Keratinocyte (primary cell): ENCODE data around the gene MRPL33. TPM values are rescaled to one million over a fixed set of nuclear protein-coding genes. Genes with fewer than 3 reads are reported as not detected.

Experiments used
- DNase-seq: peaks from one replicate; pipeline ENCODE4 v3.0.0-alpha.2; 2011; ENCODE audit warnings: low read depth, missing footprints, low spot score
- FAIRE-seq: peaks from 2 replicates; lab custom pipeline; 2011; peaks lifted over from hg19 to GRCh38; lab: Jason Lieb, UNC
- H2AFZ ChIP-seq: 2 replicates; pipeline ENCODE4 v1.6.0; 2012; ENCODE audit warnings: low read length, control low read depth, inconsistent platforms; ENCODE audit not compliant: control insufficient read depth
- H3K27ac ChIP-seq: 2 replicates; pipeline ENCODE4 v1.5.1; 2011; ENCODE audit warnings: low read length; ENCODE audit not compliant: control insufficient read depth, insufficient read depth
- H3K27me3 ChIP-seq: 3 replicates; pipeline ENCODE4 v1.6.0; 2011; ENCODE audit warnings: low read length; ENCODE audit not compliant: control insufficient read depth, insufficient read depth; ENCODE audit errors: extremely low read depth
- H3K36me3 ChIP-seq, 2 experiments: 2 replicates in 1 of 2; 3 replicates in 1 of 2; pipeline ENCODE4 v1.5.1; 2011; ENCODE audit warnings: low read length in 2 of 2, mild to moderate bottlenecking in 1 of 2; ENCODE audit not compliant: control insufficient read depth in 2 of 2, insufficient read depth in 2 of 2; ENCODE audit errors: extremely low read depth in 1 of 2
- H3K4me1 ChIP-seq: 3 replicates; pipeline ENCODE4 v1.5.1; 2011; ENCODE audit warnings: low read length; ENCODE audit not compliant: control insufficient read depth, insufficient read depth; ENCODE audit errors: extremely low read depth
- H3K4me2 ChIP-seq: 3 replicates; pipeline ENCODE4 v1.6.0; 2011; ENCODE audit warnings: low read depth, low read length; ENCODE audit not compliant: control insufficient read depth, insufficient read depth; ENCODE audit errors: extremely low read depth
- H3K4me3 ChIP-seq, 3 experiments: fragments of 200-600 bp in 1 of 3; sonication (generic) in 1 of 3; 2 replicates in 2 of 3; 3 replicates in 1 of 3; pipeline ENCODE4 v1.5.1; 2011 to 2016; ENCODE audit warnings: low read length in 3 of 3, mild to moderate bottlenecking in 3 of 3, control low read depth in 2 of 3, inconsistent platforms in 1 of 3, low read depth in 1 of 3, mixed read lengths in 1 of 3, mixed run types in 1 of 3, moderate library complexity in 1 of 3; ENCODE audit not compliant: control insufficient read depth in 2 of 3, insufficient read depth in 2 of 3; ENCODE audit errors: extremely low read depth in 1 of 3
- H3K79me2 ChIP-seq: 2 replicates; pipeline ENCODE4 v1.6.0; 2012; ENCODE audit warnings: low read length; ENCODE audit not compliant: control insufficient read depth, insufficient read depth
- H3K9ac ChIP-seq: 3 replicates; pipeline ENCODE4 v1.6.0; 2011; ENCODE audit warnings: low read length; ENCODE audit not compliant: control insufficient read depth, insufficient read depth; ENCODE audit errors: extremely low read depth
- H3K9me1 ChIP-seq: 3 replicates; pipeline ENCODE4 v1.6.0; 2011; ENCODE audit warnings: low read length; ENCODE audit not compliant: control insufficient read depth, insufficient read depth; ENCODE audit errors: extremely low read depth
- H3K9me3 ChIP-seq: 2 replicates; pipeline ENCODE4 v1.5.1; 2012; ENCODE audit warnings: low read depth, low read length; ENCODE audit not compliant: control insufficient read depth
- H4K20me1 ChIP-seq: 3 replicates; pipeline ENCODE4 v1.6.0; 2011; ENCODE audit warnings: low read length; ENCODE audit not compliant: control insufficient read depth, insufficient read depth; ENCODE audit errors: extremely low read depth
- EZH2 ChIP-seq: IDR thresholded peaks from one replicate; pipeline ENCODE4 v1.6.1; 2012; ENCODE audit warnings: inconsistent platforms, mild to moderate bottlenecking, low read length, moderate library complexity
- dilution Hi-C: fragments of 300-500 bp; cut with MboI; formaldehyde crosslinking; loops from one replicate; pipeline ENCODE4 v1.7.0; 2020; ENCODE audit warnings: low sequenced_read_pairs; ENCODE audit not compliant: extremely low pct_ligation_motif_present
- polyA plus RNA-seq, 5 experiments: library from polyadenylated mRNA; depleted of rRNA in 3 of 5; stranded (reverse) in 3 of 5; stranded (forward) in 1 of 5; unstranded in 1 of 5; fragments of >200 nt; gene quantifications; 1 replicate in 1 of 5; 2 replicates in 3 of 5; 3 replicates in 1 of 5; pipeline versions ENCODE4 v1.2.1 to v1.2.3, GENCODE V29; 2011 to 2012; ENCODE audit warnings: missing spikeins in 2 of 5, low read depth in 1 of 5, low replicate concordance in 1 of 5
- TF ChIP-seq, protein P1 (sequence below), 3 experiments: IDR thresholded peaks in 1 of 3; conservative IDR thresholded peaks in 1 of 3; optimal IDR thresholded peaks in 1 of 3; 2 replicates in 2 of 3; 3 replicates in 1 of 3; pipeline versions ENCODE3 to v1.5.1; 2011; ENCODE audit warnings: low read length in 3 of 3, mild to moderate bottlenecking in 3 of 3, moderate library complexity in 2 of 3, control low read depth in 1 of 3, inconsistent platforms in 1 of 3; ENCODE audit not compliant: insufficient read depth in 2 of 3; ENCODE audit errors: extremely low read depth in 1 of 3

MRPL33 gene
- polyA plus RNA-seq, 1 donor (not counting 4 experiments of a cell fraction or from before 2014, with no cell fraction given) = 110 TPM

GRCh38 chr2:27798486-27798885 is 27.0 kb downstream of the MRPL33 start:
- Histone ChIP-seq H3K4me2 (peak overlapping the region; percentile 70), H2AFZ (no peak overlapping the region), H3K4me3 (no peak overlapping the region), H3K27ac (peak overlapping the region; percentile 80), H3K4me1 (peaks cover 35% of the 10 kb centered on the region), H3K36me3 (no peaks in the 10 kb centered on the region), H3K79me2 (no peaks in the 10 kb centered on the region), H3K9ac (peak overlapping the region; percentile 40), H4K20me1 (no peaks in the 10 kb centered on the region), H3K9me3 (no peaks in the 10 kb centered on the region), H3K9me1 (no peaks in the 10 kb centered on the region), H3K27me3 (no peaks in the 10 kb centered on the region)
- no peak for TF ChIP-seq EZH2
- TF ChIP-seq, protein P1, sequence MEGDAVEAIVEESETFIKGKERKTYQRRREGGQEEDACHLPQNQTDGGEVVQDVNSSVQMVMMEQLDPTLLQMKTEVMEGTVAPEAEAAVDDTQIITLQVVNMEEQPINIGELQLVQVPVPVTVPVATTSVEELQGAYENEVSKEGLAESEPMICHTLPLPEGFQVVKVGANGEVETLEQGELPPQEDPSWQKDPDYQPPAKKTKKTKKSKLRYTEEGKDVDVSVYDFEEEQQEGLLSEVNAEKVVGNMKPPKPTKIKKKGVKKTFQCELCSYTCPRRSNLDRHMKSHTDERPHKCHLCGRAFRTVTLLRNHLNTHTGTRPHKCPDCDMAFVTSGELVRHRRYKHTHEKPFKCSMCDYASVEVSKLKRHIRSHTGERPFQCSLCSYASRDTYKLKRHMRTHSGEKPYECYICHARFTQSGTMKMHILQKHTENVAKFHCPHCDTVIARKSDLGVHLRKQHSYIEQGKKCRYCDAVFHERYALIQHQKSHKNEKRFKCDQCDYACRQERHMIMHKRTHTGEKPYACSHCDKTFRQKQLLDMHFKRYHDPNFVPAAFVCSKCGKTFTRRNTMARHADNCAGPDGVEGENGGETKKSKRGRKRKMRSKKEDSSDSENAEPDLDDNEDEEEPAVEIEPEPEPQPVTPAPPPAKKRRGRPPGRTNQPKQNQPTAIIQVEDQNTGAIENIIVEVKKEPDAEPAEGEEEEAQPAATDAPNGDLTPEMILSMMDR (optimal IDR thresholded peaks at IDR 0.05 in 1 of 3, IDR thresholded peaks at IDR 0.05 in 1 of 3, conservative IDR thresholded peaks at IDR 0.05 in 1 of 3; ENCODE audit: extremely low read depth in 1 of 3, insufficient read depth in 2 of 3, low read length in 3 of 3) = no peak
- dilution Hi-C loops = no loop called here
- FAIRE-seq = no peak
- no peak for DNase-seq

DNA sequence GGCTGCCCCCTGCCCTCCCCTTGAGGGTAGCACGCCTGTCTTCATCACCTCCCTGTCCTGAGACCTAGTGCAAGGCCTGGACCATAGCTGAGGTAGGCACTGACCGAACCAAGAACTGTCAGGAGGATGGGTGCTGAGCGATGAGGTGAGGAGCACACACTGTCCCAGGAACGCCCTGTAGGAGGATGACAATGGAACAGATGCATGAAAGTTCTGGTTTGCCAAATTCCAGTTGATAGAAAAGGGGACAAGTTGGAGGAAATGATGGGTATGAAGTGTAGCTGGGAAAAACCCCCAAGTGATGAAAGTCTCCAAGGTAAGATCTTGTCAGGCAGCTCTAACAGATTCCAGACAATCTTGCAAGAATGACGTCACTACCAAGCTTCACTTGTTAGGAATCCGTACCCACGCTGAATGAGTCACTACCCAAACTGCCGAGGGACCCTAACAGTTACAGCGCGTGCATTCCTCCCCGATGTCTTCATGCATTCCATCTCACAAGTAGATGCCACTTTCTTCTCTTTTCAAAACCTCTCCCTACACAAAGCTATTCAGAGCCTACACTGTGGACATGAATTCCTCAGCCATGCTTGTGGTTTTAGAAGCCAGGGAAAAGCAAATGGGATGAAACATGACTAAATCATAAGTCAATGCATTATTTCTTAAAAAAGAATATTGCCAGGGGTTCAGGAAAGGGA is 27.6 kb downstream of the MRPL33 start:
- Histone ChIP-seq H4K20me1 (no peaks in the 10 kb centered on the region), H3K9me3 (no peaks in the 10 kb centered on the region), H3K9ac (peak overlapping the region; percentile 62), H3K4me2 (peak overlapping the region; percentile 70), H3K27ac (peak overlapping the region; percentile 92), H3K4me3 (peak overlapping the region in 1 of 3 experiments; percentile 12), H3K4me1 (peaks cover 35% of the 10 kb centered on the region), H2AFZ (no peak overlapping the region), H3K79me2 (no peaks in the 10 kb centered on the region), H3K36me3 (no peaks in the 10 kb centered on the region), H3K27me3 (no peaks in the 10 kb centered on the region), H3K9me1 (no peaks in the 10 kb centered on the region)
- no peak for TF ChIP-seq EZH2
- TF ChIP-seq, protein P1 (optimal IDR thresholded peaks at IDR 0.05 in 1 of 3, IDR thresholded peaks at IDR 0.05 in 1 of 3, conservative IDR thresholded peaks at IDR 0.05 in 1 of 3; ENCODE audit: extremely low read depth in 1 of 3, insufficient read depth in 2 of 3, low read length in 3 of 3) = no peak
- DNase-seq (peak; percentile 100), FAIRE-seq (peak; percentile 97)
- dilution Hi-C loops = no loop called here
